DMS53 treated with DMSO at 0.1 percent for 48 hours (cell line): ENCODE measurements around the gene TMTC3.
"Not testable (repeated sequence)": the region's sequence is repeated elsewhere in the genome, so short reads cannot be mapped to it uniquely, and the experiment has no call there.

Experiments used
- DNase-seq: peaks from one replicate; lab custom pipeline; 2025; ENCODE audit not compliant: unreplicated experiment; lab: John Stamatoyannopoulos, UW

Gene TMTC3

DNA sequence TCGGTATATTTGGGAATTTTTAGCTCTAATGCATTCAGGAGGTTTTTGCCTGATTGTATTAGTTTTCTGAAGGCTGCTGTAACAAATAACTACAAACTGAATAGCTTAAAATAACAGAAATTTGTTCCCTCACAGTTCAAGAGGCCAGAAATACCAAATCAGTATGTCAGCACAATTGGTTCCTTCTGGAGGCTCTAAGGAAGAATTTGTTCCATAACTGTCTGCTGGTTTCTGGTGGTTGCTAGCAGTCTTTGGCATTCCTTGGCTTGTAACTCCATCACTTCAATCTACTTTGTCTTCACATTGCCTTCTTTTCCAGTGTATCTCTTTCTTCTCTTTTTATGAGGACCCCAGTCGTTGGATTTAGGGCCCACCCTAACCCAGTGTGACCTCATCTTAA, 21.3 kb downstream of the TMTC3 start:
- no peak for DNase-seq

GRCh38 chr12:88166179-88166578, 24.1 kb downstream of the TMTC3 start:
- no peak for DNase-seq

DNA sequence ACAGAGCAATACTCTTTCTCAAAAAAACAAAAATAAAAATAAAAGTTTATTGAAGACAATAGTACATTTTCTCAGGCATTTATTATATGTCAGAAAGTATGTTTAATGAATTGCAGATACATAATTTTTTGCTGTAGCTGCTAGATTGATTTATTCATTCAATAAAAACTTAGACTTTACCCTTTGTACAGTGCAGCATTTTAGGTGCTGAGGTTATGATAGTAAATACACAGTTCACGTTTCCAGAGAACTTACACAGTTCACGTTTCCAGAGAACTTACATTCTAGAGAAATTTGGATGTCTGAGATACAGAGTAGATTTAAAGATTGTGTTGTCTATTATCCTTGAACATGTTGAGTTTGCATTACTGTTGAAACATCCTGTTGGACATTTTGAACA, 25.3 kb downstream of the TMTC3 start:
- DNase-seq, result no peak

- no peak for DNase-seq
Observed at GRCh38 chr12:88172844-88173407, 30.8 kb downstream of the TMTC3 start.

GRCh38 chr12:88175544-88175943, 33.4 kb downstream of the TMTC3 start:
- no peak for DNase-seq

- no peak for DNase-seq
Observed at GRCh38 chr12:88179436-88180014, 37.4 kb downstream of the TMTC3 start.

DNA sequence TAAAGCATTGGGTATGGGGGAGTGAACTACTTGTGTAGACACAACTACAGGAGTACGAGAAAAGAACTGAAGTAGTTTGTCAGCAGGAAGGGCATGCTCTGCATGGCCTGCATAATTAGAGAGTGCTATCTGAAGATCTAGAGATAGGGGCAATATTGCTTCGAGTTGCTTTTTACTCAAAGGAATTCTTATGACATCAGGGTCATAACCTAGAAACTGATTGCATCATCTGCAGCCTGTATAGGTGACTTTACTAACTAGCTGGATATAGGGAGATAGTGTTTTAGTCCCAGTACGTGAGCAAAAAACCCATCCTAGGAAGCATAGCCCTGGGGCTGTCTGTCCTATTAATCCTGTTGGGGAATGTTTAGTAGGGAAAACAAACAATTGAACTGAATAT, 39.8 kb downstream of the TMTC3 start:
- DNase-seq, result no peak

- no peak for DNase-seq
Observed at GRCh38 chr12:88182416-88182815, 40.3 kb downstream of the TMTC3 start.

DNA sequence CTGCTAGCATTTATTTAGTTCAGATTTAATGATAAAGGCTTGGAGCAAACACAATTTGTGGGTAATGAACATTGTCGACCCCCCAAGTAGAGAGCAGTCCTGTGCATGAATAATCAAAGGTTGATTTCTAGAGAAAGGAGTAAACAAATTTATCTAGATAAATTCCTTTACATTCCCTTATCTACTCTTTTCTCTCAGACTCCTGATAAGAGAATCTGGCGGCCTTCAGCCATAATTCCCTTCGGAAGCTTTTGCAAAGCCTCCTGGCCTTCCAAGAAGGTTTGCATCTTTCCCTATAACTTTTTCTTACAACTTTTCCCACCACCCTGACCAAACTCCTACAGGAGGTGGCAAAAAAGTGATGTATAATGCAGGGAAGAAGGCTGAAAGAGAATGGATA, 42.1 kb downstream of the TMTC3 start:
- no peak for DNase-seq

GRCh38 chr12:88185279-88185678, 43.2 kb downstream of the TMTC3 start:
- no peak for DNase-seq

DNA sequence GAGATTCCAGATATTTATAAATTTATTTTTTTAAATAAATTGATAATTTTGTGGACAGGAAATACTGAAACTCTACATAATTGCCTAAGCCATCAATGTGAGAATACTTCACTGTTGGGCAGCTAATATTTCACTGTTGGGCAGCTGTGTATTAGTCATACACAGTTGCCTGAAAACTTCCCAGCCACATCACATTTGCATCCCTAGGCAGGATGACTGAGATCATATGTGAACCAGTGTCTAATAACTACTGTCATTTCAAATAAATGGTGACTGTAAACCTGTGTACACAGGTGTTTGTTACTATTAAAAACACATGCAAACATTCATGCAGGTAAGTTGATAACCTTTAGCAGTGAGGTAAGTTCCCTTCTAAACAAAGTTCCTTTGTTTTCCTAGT, 43.9 kb downstream of the TMTC3 start:
- DNase-seq, result peak; percentile 68

- no peak for DNase-seq
Observed at GRCh38 chr12:88187571-88187970, 45.5 kb downstream of the TMTC3 start.

DNA sequence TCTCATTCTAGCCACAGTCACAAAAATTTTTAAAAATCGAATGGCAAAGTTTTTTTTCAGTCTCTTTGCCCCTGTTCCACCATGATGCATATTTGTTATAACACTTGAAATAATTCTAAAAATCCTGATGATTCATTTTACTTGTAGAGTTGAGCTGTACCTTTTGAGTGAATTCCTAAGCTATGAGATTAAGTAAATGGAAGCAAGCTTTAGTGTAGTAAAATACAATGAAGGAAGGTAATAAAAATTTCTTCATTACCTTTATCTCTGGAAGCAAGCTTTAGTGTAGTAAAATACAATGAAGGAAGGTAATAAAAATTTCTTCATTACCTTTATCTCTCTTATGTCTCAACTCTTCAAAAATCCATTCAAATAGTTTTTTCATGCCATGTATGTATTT, 46.1 kb downstream of the TMTC3 start:
- DNase-seq, result no peak

DNA sequence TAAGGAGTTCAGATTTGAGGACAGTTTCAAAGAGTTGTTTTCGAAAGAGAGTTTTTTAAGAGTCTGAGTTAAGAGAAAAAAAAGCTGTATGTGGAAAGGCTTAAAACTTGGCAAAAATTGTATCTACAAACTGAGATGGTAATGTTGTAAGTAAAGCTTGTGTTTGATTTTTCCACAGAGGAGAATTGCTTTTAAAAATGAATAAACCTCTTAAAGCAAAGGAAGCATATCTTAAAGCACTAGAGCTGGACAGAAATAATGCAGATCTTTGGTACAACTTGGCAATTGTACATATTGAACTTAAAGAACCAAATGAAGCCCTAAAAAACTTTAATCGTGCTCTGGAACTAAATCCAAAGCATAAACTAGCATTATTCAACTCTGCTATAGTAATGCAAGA, 50.3 kb downstream of the TMTC3 start:
- no peak for DNase-seq

DNA sequence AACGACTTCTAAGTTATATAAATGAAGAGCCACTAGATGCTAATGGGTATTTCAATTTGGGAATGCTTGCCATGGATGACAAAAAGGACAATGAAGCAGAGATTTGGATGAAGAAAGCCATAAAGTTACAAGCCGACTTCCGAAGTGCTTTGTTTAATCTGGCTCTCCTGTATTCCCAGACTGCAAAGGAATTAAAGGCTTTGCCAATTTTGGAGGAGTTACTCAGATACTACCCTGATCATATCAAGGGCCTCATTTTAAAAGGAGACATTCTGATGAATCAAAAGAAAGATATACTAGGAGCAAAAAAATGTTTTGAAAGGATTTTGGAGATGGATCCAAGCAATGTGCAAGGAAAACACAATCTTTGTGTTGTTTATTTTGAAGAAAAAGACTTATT, 52.8 kb downstream of the TMTC3 start:
- DNase-seq, result no peak

- no peak for DNase-seq
Observed at GRCh38 chr12:88200029-88200428, 57.9 kb downstream of the TMTC3 start.

DNA sequence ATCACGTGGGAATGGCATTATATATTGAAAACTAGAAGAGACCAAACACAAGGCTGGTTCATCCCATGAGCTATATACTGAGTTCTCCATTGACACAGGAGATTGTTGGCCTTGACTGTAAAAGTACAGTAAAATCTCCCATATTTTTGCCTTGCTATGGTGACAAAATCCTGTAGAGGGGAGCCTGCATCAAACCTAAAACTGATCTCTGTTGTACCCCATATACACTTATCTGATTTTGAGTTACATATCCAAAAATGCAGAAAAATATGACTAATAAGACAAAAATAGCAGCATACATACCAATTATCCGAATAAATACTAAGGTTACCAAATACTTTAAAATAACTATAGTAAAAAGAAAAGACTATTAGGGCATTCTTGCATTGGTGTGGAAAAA, 60.4 kb downstream of the TMTC3 start:
- no peak for DNase-seq

DNA sequence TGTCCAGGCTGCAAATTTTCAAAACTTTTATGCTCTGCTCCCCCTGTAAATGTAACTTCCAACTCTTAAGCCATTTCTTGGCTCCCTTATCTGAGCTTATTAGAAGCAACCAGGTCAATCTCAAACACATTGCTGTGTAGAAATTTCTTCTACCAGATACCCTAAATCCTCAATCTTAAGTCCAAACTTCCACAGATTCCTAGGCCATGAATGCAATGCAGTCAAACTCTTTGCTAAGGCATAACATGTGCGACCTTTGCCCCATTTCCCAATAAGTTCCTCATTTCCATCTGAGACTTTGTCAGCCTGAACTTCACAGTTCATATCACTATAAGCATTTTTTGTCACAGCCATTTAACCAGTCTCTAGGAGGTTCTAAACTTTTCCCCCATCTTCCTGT, 64.5 kb downstream of the TMTC3 start:
- DNase-seq, result no peak

DNA sequence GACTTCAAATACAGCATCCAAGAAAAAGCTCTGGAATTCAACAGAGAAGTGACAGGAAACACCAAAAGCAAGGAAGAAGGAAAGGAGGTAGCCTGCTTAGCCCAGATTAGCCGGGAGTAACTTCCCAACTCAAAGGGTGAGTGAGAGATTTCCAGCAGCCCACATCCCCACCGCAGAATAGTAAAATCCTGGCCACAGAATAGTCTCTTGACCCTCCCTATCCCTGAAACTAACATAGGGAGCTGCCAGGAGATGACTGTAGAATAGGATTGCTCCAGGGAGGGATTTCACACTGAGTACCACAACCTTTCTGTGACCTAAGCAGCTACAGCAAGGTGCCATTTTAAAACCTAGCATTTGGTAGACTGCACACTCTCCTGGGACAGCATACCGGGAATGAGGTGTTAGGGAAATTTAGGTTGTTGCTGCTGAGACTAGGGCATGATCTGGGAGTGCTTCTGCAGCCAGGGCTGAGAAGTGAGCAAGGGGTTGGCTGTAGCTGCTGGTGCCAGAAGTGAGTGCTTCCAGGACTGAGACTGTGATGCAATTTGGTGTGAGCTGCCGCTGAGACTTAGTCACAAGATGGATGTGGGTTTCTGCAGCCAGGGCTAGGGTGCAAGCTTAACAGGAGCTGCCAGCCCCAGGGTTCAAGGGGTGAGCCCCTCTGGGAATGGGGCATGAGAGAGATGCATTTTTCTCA, 66.0 kb downstream of the TMTC3 start:
- DNase-seq, result no peak

GRCh38 chr12:88208661-88209060, 66.6 kb downstream of the TMTC3 start:
- no peak for DNase-seq

- DNase-seq, result not testable (repeated sequence)
Observed at GRCh38 chr12:88210311-88210710, 68.2 kb downstream of the TMTC3 start.

GRCh38 chr12:88218293-88218692, 76.2 kb downstream of the TMTC3 start:
- DNase-seq, result no peak

- DNase-seq, result no peak
Observed at GRCh38 chr12:88219861-88220260, 77.8 kb downstream of the TMTC3 start.
